IMR-90 (cell line): ENCODE data around the gene MLYCD. TPM values are rescaled to one million over a fixed set of nuclear protein-coding genes. Genes with fewer than 3 reads are reported as not detected.

ENCODE experiments used
- ATAC-seq: fragments of 200-7000 bp; cut with Tn5 transposase; 2 replicates; pipeline ENCODE4 v1.9.1; 2020; ENCODE audit warnings: low read depth, mild to moderate bottlenecking, moderate library complexity
- BruUV-seq: library from RNA; stranded (reverse); fragments of 400-500 nt; replicated peaks from 2 replicates; lab custom pipeline; 2021; lab: Mats Ljungman, UMichigan
- CTCF ChIA-PET: fragments of 300-600 bp; formaldehyde crosslinking; extraction: SDS; loops from one replicate; lab custom pipeline; 2021; ENCODE audit warnings: antibody characterized with exemption; lab: Yijun Ruan, JAX
- POLR2A ChIA-PET: fragments of 300-600 bp; sonication (Branson Sonifier 250); formaldehyde crosslinking; loops from one replicate; lab custom pipeline; 2022; ENCODE audit warnings: antibody characterized with exemption; ENCODE audit not compliant: unreplicated experiment; lab: Charles Lee
- DNase-seq: peaks from one replicate; pipeline ENCODE4 v3.0.0; 2013
- H2AFZ ChIP-seq: replicated peaks from 2 replicates; pipeline ENCODE3; 2013; ENCODE audit warnings: low read length, mild to moderate bottlenecking; ENCODE audit not compliant: poor library complexity
- H2AK5ac ChIP-seq: 2 replicates; pipeline ENCODE4 v1.6.1; 2013; ENCODE audit warnings: low read depth, low read length, inconsistent platforms
- H2AK9ac ChIP-seq: replicated peaks from 2 replicates; pipeline ENCODE3; 2013; ENCODE audit warnings: mild to moderate bottlenecking, low read depth, low read length, moderate library complexity; ENCODE audit not compliant: poor library complexity
- H2BK120ac ChIP-seq: 2 replicates; pipeline ENCODE4 v1.6.1; 2013; ENCODE audit warnings: low read depth, low read length, inconsistent platforms
- H2BK15ac ChIP-seq: 3 replicates; pipeline ENCODE4 v1.6.1; 2013; ENCODE audit warnings: low read depth, low read length, inconsistent platforms
- H2BK20ac ChIP-seq: 2 replicates; pipeline ENCODE4 v1.6.1; 2013; ENCODE audit warnings: low read depth, mild to moderate bottlenecking, inconsistent platforms, low read length, moderate library complexity
- H2BK5ac ChIP-seq: 2 replicates; pipeline ENCODE4 v1.6.1; 2013; ENCODE audit warnings: mild to moderate bottlenecking, low read depth, low read length, inconsistent platforms; ENCODE audit not compliant: poor library complexity, severe bottlenecking
- H3K14ac ChIP-seq: replicated peaks from 2 replicates; pipeline ENCODE4 v1.6.1; 2013; ENCODE audit warnings: low read depth, low read length, inconsistent platforms
- H3K18ac ChIP-seq: 2 replicates; pipeline ENCODE4 v1.6.1; 2013; ENCODE audit warnings: low read depth, low read length, control low read depth
- H3K23ac ChIP-seq: 2 replicates; pipeline ENCODE4 v1.6.1; 2013; ENCODE audit warnings: low read depth, low read length, inconsistent platforms
- H3K27ac ChIP-seq: 2 replicates; pipeline ENCODE4 v1.5.1; 2013; ENCODE audit warnings: mild to moderate bottlenecking, control low read depth, low read length; ENCODE audit not compliant: insufficient read depth
- H3K27me3 ChIP-seq: 2 replicates; pipeline ENCODE4 v1.6.1; 2013; ENCODE audit warnings: low read length; ENCODE audit not compliant: control insufficient read depth, insufficient read depth
- H3K36me3 ChIP-seq: 2 replicates; pipeline ENCODE4 v1.6.1; 2013; ENCODE audit warnings: low read length, mixed read lengths; ENCODE audit not compliant: control insufficient read depth, insufficient read depth
- H3K4ac ChIP-seq: 2 replicates; pipeline ENCODE4 v1.6.1; 2013; ENCODE audit warnings: low read depth, low read length, inconsistent platforms
- H3K4me1 ChIP-seq: 2 replicates; pipeline ENCODE4 v1.6.1; 2013; ENCODE audit warnings: low read length, mixed read lengths; ENCODE audit not compliant: control insufficient read depth, insufficient read depth
- H3K4me2 ChIP-seq: 2 replicates; pipeline ENCODE4 v1.6.1; 2013; ENCODE audit warnings: low read depth, mild to moderate bottlenecking, control low read depth, low read length, moderate library complexity
- H3K4me3 ChIP-seq: 2 replicates; pipeline ENCODE4 v1.5.1; 2013; ENCODE audit warnings: low read depth, mild to moderate bottlenecking, control low read depth, low read length, moderate library complexity; ENCODE audit not compliant: insufficient read depth
- H3K56ac ChIP-seq: 2 replicates; pipeline ENCODE4 v1.6.1; 2013; ENCODE audit warnings: low read length, inconsistent platforms; ENCODE audit not compliant: insufficient read depth; ENCODE audit errors: extremely low read depth
- H3K79me1 ChIP-seq, 2 experiments: 2 replicates each; pipeline ENCODE4 v1.6.1; 2013; ENCODE audit warnings: low read length in 2 of 2, inconsistent platforms in 1 of 2, low read depth in 1 of 2
- H3K9ac ChIP-seq: 2 replicates; pipeline ENCODE4 v1.6.1; 2013; ENCODE audit warnings: low read depth, low read length, control low read depth
- H3K9me1 ChIP-seq: 2 replicates; pipeline ENCODE4 v1.6.1; 2013; ENCODE audit warnings: low read length, inconsistent platforms; ENCODE audit not compliant: insufficient read depth
- H3K9me3 ChIP-seq: 2 replicates; pipeline ENCODE4 v1.6.1; 2013; ENCODE audit warnings: low read length; ENCODE audit not compliant: control insufficient read depth, insufficient read depth
- H4K20me1 ChIP-seq: 2 replicates; pipeline ENCODE4 v1.6.1; 2013; ENCODE audit warnings: low read length, inconsistent platforms; ENCODE audit not compliant: insufficient read depth
- H4K5ac ChIP-seq: 2 replicates; pipeline ENCODE4 v1.6.1; 2013; ENCODE audit warnings: mild to moderate bottlenecking, low read depth, low read length, control low read depth
- H4K8ac ChIP-seq, 2 experiments: 2 replicates each; pipeline ENCODE4 v1.6.1; 2013; ENCODE audit warnings: low read depth in 2 of 2, low read length in 2 of 2, control low read depth in 1 of 2, inconsistent platforms in 1 of 2
- H4K91ac ChIP-seq: 2 replicates; pipeline ENCODE4 v1.6.1; 2013; ENCODE audit warnings: low read depth, low read length, inconsistent platforms; ENCODE audit not compliant: insufficient read depth
- FOS ChIP-seq: fragments of 150-350 bp; IDR thresholded peaks from 2 replicates; pipeline ENCODE4 v1.6.1; 2016; ENCODE audit warnings: low read depth, low read length
- MAFK ChIP-seq: IDR thresholded peaks from 2 replicates; pipeline ENCODE4 v1.6.1; 2012; ENCODE audit warnings: low read depth, low read length, improper control_type of control experiment
- NFE2L2 ChIP-seq: fragments of 150-350 bp; IDR thresholded peaks from 2 replicates; pipeline ENCODE4 v1.6.1; 2016; ENCODE audit warnings: low read depth, mild to moderate bottlenecking, low read length
- RAD21 ChIP-seq: IDR thresholded peaks from 2 replicates; pipeline ENCODE4 v1.6.1; 2012; ENCODE audit warnings: low read length, improper control_type of control experiment
- RCOR1 ChIP-seq: IDR thresholded peaks from 2 replicates; pipeline ENCODE4 v1.6.1; 2012; ENCODE audit warnings: mild to moderate bottlenecking, low read length, improper control_type of control experiment; ENCODE audit not compliant: insufficient replicate concordance
- WGBS, 2 experiments: methylation state at CpG; one replicate each; pipeline versions ENCODE4 v1.1.5 to v1.1.7; 2013; ENCODE audit warnings: missing lambda C conversion rate in 2 of 2; ENCODE audit not compliant: insufficient read length in 1 of 2; ENCODE audit errors: extremely low coverage in 2 of 2; 5-methylcytosine and 5-hydroxymethylcytosine counted together
- dilution Hi-C: fragments of 300-500 bp; cut with HindIII; formaldehyde crosslinking; loops from one replicate; pipeline ENCODE4 v1.14.3; 2018; ENCODE audit warnings: low sequenced_read_pairs; ENCODE audit not compliant: unreplicated experiment
- in situ Hi-C: fragments of 300-500 bp; cut with MboI; formaldehyde crosslinking; loops from 3 replicates; pipeline ENCODE4 v1.14.3; 2019; ENCODE audit warnings: low sequenced_read_pairs, inconsistent platforms, mixed read lengths
- intact Hi-C: fragments of 100-400 bp; cut with micrococcal nuclease; formaldehyde crosslinking; loops from 2 replicates; pipeline ENCODE4 v1.10.0; 2022
- polyA plus RNA-seq, 3 experiments: library from polyadenylated mRNA; depleted of rRNA; stranded (reverse); fragments of >200 nt; gene quantifications; 2 replicates each; pipeline ENCODE4 v1.2.3, GENCODE V29; 2012; ENCODE audit warnings: low replicate concordance in 1 of 3
- total RNA-seq: library from RNA; depleted of rRNA; stranded (reverse); fragments of >200 nt; gene quantifications from 2 replicates; pipeline ENCODE4 v1.2.3, GENCODE V29; 2012

Gene MLYCD
- total and polyA plus RNA-seq, 2 of the 4 experiments (the other 2 are of a cell fraction), result 1.9 to 2.7 TPM

DNA sequence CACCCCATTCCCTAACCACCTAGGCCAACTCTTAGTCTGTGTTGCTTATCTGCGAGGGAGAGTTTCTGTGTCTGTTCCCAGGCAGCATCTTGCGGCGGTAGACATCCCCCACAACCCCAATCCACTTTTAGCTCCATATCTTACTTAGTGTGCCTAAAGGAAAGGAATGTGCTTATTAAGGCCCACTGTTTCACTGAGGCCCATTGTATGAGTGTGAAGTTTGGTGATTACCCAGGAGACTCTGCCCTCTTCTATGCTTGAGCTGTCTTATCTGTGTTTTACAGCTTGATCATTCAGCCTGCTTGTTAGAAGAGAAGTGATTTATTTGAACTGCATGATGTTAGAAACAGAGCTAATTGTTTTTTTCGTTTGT lies 10.3 kb upstream of the MLYCD start:
- Histone ChIP-seq H2BK20ac (no peak overlapping the region), H2BK5ac (no peak overlapping the region), H4K5ac (no peak overlapping the region), H3K9ac (no peak overlapping the region), H2BK15ac (no peak overlapping the region), H3K4me2 (no peak overlapping the region), H3K79me1 (no peaks in the 10 kb centered on the region), H4K8ac (no peak overlapping the region), H3K18ac (no peak overlapping the region), H3K4me1 (no peaks in the 10 kb centered on the region), H3K4ac (no peak overlapping the region), H3K27me3 (peaks cover 24% of the 10 kb centered on the region), H3K9me3 (peaks cover 11% of the 10 kb centered on the region), H3K14ac (no peak overlapping the region), H3K4me3 (no peak overlapping the region), H4K91ac (no peak overlapping the region), H3K36me3 (no peaks in the 10 kb centered on the region), H3K27ac (no peak overlapping the region), H2AK9ac (no peak overlapping the region), H3K56ac (no peak overlapping the region), H2BK120ac (no peak overlapping the region), H4K20me1 (no peaks in the 10 kb centered on the region), H2AFZ (no peak overlapping the region), H3K9me1 (no peaks in the 10 kb centered on the region), H3K23ac (no peak overlapping the region), H2AK5ac (no peak overlapping the region)
- DNase-seq (no peak), ATAC-seq (no peak)
- no CpG with 5 or more reads among the region's 4 CpGs for WGBS, 2 experiments
- POLR2A ChIA-PET, result no interaction called here
- CTCF ChIA-PET, result interaction anchor here (1.1 kb wide), 1 partner anchor 64 kb away, joined by 5 read pairs; no protein-coding TSS in a partner anchor
- BruUV-seq, result no TSS peak
- dilution Hi-C loops, result no loop called here
- no peak for TF ChIP-seq FOS
- no peak for TF ChIP-seq MAFK
- TF ChIP-seq NFE2L2, result no peak
- no peak for TF ChIP-seq RCOR1
- TF ChIP-seq RAD21, result no peak
- in situ Hi-C loops, result no loop called here
- intact Hi-C loops, result no loop called here
